ENCODE results near the gene PLPP4.

GRCh38 chr10:120614680-120615079 lies 157.7 kb downstream of the PLPP4 start:
- no peak for TF ChIP-seq RAD21 (CRISPR knock-in tag; IDR thresholded peaks at IDR 0.05)
- TF ChIP-seq ATF2 (CRISPR knock-in tag; IDR thresholded peaks at IDR 0.05): no peak
- TF ChIP-seq MAFK (conservative IDR thresholded peaks at IDR 0.05 in 1 of 2, IDR thresholded peaks at IDR 0.05 in 1 of 2; ENCODE audit: low read length in 2 of 2): no peak
- TF ChIP-seq ARNTL (CRISPR knock-in tag; IDR thresholded peaks at IDR 0.05): no peak
- TF ChIP-seq ZNF274 (CRISPR knock-in tag; IDR thresholded peaks at IDR 0.05): no peak
- TF ChIP-seq ZNF496 (CRISPR knock-in tag; IDR thresholded peaks at IDR 0.05; ENCODE audit: insufficient replicate concordance): no peak
- no peak for TF ChIP-seq POLR2AphosphoS5 (IDR thresholded peaks at IDR 0.05; ENCODE audit: low read depth, low read length)
- TF ChIP-seq YY1 (IDR thresholded peaks at IDR 0.05; ENCODE audit: insufficient read depth, insufficient replicate concordance, low read depth, low read length): no peak
- TF ChIP-seq, protein P1, sequence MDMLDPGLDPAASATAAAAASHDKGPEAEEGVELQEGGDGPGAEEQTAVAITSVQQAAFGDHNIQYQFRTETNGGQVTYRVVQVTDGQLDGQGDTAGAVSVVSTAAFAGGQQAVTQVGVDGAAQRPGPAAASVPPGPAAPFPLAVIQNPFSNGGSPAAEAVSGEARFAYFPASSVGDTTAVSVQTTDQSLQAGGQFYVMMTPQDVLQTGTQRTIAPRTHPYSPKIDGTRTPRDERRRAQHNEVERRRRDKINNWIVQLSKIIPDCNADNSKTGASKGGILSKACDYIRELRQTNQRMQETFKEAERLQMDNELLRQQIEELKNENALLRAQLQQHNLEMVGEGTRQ (IDR thresholded peaks at IDR 0.05; ENCODE audit: low read depth, low read length): no peak
- TF ChIP-seq, protein P1 (CRISPR knock-in tag; IDR thresholded peaks at IDR 0.05; ENCODE audit: borderline replicate concordance): no peak
- no peak for TF ChIP-seq POLR2A (IDR thresholded peaks at IDR 0.05; ENCODE audit: insufficient read depth in 1 of 2, low read depth in 2 of 2, low read length in 2 of 2)
- no peak for TF ChIP-seq KLF11 (CRISPR knock-in tag; IDR thresholded peaks at IDR 0.05)

Data from HepG2 (cell line).